Keratinocyte (primary cell): ENCODE measurements around the gene SGCE. TPM values are rescaled to one million over a fixed set of nuclear protein-coding genes. Genes with fewer than 3 reads are reported as not detected.

ENCODE experiments used
- DNase-seq: peaks from one replicate; pipeline ENCODE4 v3.0.0-alpha.2; 2011; ENCODE audit warnings: low read depth, missing footprints, low spot score
- FAIRE-seq: peaks from 2 replicates; lab custom pipeline; 2011; peaks lifted over from hg19 to GRCh38; lab: Jason Lieb, UNC
- H2AFZ ChIP-seq: 2 replicates; pipeline ENCODE4 v1.6.0; 2012; ENCODE audit warnings: low read length, control low read depth, inconsistent platforms; ENCODE audit not compliant: control insufficient read depth
- H3K27ac ChIP-seq: 2 replicates; pipeline ENCODE4 v1.5.1; 2011; ENCODE audit warnings: low read length; ENCODE audit not compliant: control insufficient read depth, insufficient read depth
- H3K27me3 ChIP-seq: 3 replicates; pipeline ENCODE4 v1.6.0; 2011; ENCODE audit warnings: low read length; ENCODE audit not compliant: control insufficient read depth, insufficient read depth; ENCODE audit errors: extremely low read depth
- H3K36me3 ChIP-seq, 2 experiments: 2 replicates in 1 of 2; 3 replicates in 1 of 2; pipeline ENCODE4 v1.5.1; 2011; ENCODE audit warnings: low read length in 2 of 2, mild to moderate bottlenecking in 1 of 2; ENCODE audit not compliant: control insufficient read depth in 2 of 2, insufficient read depth in 2 of 2; ENCODE audit errors: extremely low read depth in 1 of 2
- H3K4me1 ChIP-seq: 3 replicates; pipeline ENCODE4 v1.5.1; 2011; ENCODE audit warnings: low read length; ENCODE audit not compliant: control insufficient read depth, insufficient read depth; ENCODE audit errors: extremely low read depth
- H3K4me2 ChIP-seq: 3 replicates; pipeline ENCODE4 v1.6.0; 2011; ENCODE audit warnings: low read depth, low read length; ENCODE audit not compliant: control insufficient read depth, insufficient read depth; ENCODE audit errors: extremely low read depth
- H3K4me3 ChIP-seq, 3 experiments: fragments of 200-600 bp in 1 of 3; sonication (generic) in 1 of 3; 2 replicates in 2 of 3; 3 replicates in 1 of 3; pipeline ENCODE4 v1.5.1; 2011 to 2016; ENCODE audit warnings: low read length in 3 of 3, mild to moderate bottlenecking in 3 of 3, control low read depth in 2 of 3, inconsistent platforms in 1 of 3, low read depth in 1 of 3, mixed read lengths in 1 of 3, mixed run types in 1 of 3, moderate library complexity in 1 of 3; ENCODE audit not compliant: control insufficient read depth in 2 of 3, insufficient read depth in 2 of 3; ENCODE audit errors: extremely low read depth in 1 of 3
- H3K79me2 ChIP-seq: 2 replicates; pipeline ENCODE4 v1.6.0; 2012; ENCODE audit warnings: low read length; ENCODE audit not compliant: control insufficient read depth, insufficient read depth
- H3K9ac ChIP-seq: 3 replicates; pipeline ENCODE4 v1.6.0; 2011; ENCODE audit warnings: low read length; ENCODE audit not compliant: control insufficient read depth, insufficient read depth; ENCODE audit errors: extremely low read depth
- H3K9me1 ChIP-seq: 3 replicates; pipeline ENCODE4 v1.6.0; 2011; ENCODE audit warnings: low read length; ENCODE audit not compliant: control insufficient read depth, insufficient read depth; ENCODE audit errors: extremely low read depth
- H3K9me3 ChIP-seq: 2 replicates; pipeline ENCODE4 v1.5.1; 2012; ENCODE audit warnings: low read depth, low read length; ENCODE audit not compliant: control insufficient read depth
- H4K20me1 ChIP-seq: 3 replicates; pipeline ENCODE4 v1.6.0; 2011; ENCODE audit warnings: low read length; ENCODE audit not compliant: control insufficient read depth, insufficient read depth; ENCODE audit errors: extremely low read depth
- EZH2 ChIP-seq: IDR thresholded peaks from one replicate; pipeline ENCODE4 v1.6.1; 2012; ENCODE audit warnings: inconsistent platforms, mild to moderate bottlenecking, low read length, moderate library complexity
- dilution Hi-C: fragments of 300-500 bp; cut with MboI; formaldehyde crosslinking; loops from one replicate; pipeline ENCODE4 v1.7.0; 2020; ENCODE audit warnings: low sequenced_read_pairs; ENCODE audit not compliant: extremely low pct_ligation_motif_present
- polyA plus RNA-seq, 5 experiments: library from polyadenylated mRNA; depleted of rRNA in 3 of 5; stranded (reverse) in 3 of 5; stranded (forward) in 1 of 5; unstranded in 1 of 5; fragments of >200 nt; gene quantifications; 1 replicate in 1 of 5; 2 replicates in 3 of 5; 3 replicates in 1 of 5; pipeline versions ENCODE4 v1.2.1 to v1.2.3, GENCODE V29; 2011 to 2012; ENCODE audit warnings: missing spikeins in 2 of 5, low read depth in 1 of 5, low replicate concordance in 1 of 5
- TF ChIP-seq, protein P1 (sequence below), 3 experiments: IDR thresholded peaks in 1 of 3; conservative IDR thresholded peaks in 1 of 3; optimal IDR thresholded peaks in 1 of 3; 2 replicates in 2 of 3; 3 replicates in 1 of 3; pipeline versions ENCODE3 to v1.5.1; 2011; ENCODE audit warnings: low read length in 3 of 3, mild to moderate bottlenecking in 3 of 3, moderate library complexity in 2 of 3, control low read depth in 1 of 3, inconsistent platforms in 1 of 3; ENCODE audit not compliant: insufficient read depth in 2 of 3; ENCODE audit errors: extremely low read depth in 1 of 3

SGCE gene
- polyA plus RNA-seq, 1 donor (not counting 4 experiments of a cell fraction or from before 2014, with no cell fraction given): 7.9 TPM

DNA sequence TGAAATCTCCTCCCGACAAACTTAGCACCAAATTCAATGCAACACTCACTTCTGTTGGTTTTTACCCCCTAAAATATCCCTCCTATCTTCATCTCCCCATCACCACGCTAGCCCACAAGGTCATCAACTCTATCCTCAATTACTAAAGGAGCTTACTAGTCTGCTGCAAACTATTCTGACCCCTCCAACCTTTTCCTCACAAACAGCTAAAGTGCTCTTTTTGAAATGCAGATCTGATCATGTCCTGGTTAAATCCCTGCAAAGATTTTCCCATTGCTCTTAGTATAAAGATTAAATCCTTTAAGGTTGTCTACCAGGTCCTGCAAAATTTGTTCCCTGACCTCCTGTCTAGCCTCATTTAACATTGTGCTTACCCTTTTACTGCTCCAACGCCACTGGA, 8.6 kb downstream of the SGCE start:
- dilution Hi-C loops: no loop called here
- no peaks in the 10 kb centered on the region for H4K20me1 ChIP-seq
- H3K4me2 ChIP-seq: no peak overlapping the region
- DNase-seq: no peak
- no peaks in the 10 kb centered on the region for H3K79me2 ChIP-seq
- H3K4me1 ChIP-seq: peaks cover 37% of the 10 kb centered on the region
- no peaks in the 10 kb centered on the region for H3K36me3 ChIP-seq
- H3K4me3 ChIP-seq: no peak overlapping the region
- FAIRE-seq: no peak
- H3K9me1 ChIP-seq: no peaks in the 10 kb centered on the region
- H3K9me3 ChIP-seq: no peaks in the 10 kb centered on the region
- no peak overlapping the region for H3K9ac ChIP-seq
- TF ChIP-seq, protein P1, sequence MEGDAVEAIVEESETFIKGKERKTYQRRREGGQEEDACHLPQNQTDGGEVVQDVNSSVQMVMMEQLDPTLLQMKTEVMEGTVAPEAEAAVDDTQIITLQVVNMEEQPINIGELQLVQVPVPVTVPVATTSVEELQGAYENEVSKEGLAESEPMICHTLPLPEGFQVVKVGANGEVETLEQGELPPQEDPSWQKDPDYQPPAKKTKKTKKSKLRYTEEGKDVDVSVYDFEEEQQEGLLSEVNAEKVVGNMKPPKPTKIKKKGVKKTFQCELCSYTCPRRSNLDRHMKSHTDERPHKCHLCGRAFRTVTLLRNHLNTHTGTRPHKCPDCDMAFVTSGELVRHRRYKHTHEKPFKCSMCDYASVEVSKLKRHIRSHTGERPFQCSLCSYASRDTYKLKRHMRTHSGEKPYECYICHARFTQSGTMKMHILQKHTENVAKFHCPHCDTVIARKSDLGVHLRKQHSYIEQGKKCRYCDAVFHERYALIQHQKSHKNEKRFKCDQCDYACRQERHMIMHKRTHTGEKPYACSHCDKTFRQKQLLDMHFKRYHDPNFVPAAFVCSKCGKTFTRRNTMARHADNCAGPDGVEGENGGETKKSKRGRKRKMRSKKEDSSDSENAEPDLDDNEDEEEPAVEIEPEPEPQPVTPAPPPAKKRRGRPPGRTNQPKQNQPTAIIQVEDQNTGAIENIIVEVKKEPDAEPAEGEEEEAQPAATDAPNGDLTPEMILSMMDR (optimal IDR thresholded peaks at IDR 0.05 in 1 of 3, IDR thresholded peaks at IDR 0.05 in 1 of 3, conservative IDR thresholded peaks at IDR 0.05 in 1 of 3; ENCODE audit: extremely low read depth in 1 of 3, insufficient read depth in 2 of 3, low read length in 3 of 3): no peak
- no peak for TF ChIP-seq EZH2
- H2AFZ ChIP-seq: no peak overlapping the region
- H3K27ac ChIP-seq: no peak overlapping the region
- H3K27me3 ChIP-seq: peaks cover 9% of the 10 kb centered on the region

DNA sequence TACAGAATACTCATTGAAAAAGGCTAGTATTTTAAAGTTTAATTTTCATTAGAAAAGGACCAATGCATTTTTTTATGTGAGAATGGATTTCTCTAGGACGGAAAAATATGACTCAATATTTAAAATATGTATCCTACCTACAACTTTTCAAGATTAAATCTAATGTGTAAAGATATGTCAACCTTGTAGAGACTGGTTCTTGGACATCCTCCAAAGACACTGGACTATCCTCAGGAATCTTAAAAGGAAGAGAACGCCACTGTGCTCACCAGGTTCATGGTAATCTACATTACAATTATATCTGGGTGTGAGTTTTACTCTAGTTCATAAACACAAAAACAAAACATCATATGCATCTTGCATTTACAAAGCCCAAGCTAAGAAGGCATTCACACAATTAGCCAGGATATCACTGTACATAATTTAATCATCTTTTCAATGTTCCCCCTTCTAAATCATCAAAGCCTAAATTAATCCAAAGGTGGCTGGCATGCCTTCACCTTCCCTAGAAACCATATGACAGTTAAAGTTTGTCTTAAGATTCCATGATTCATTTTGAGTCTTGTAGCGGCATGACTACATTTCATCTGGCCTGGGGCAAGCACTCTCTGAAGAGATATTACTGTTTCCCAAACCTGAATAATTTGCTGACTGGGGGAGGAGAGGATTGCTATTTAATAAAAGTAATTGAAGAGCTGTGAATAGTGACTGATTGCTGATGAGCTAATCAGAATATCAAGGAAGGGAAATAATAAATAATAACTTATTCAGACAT, 12.0 kb downstream of the SGCE start:
- H3K4me3 ChIP-seq: no peak overlapping the region

More for the DNA sequence above, 12.0 kb downstream of the SGCE start:
- FAIRE-seq (peak; percentile 79), DNase-seq (peak; percentile 58)
- dilution Hi-C loops: no loop called here
- no peaks in the 10 kb centered on the region for H3K27me3 ChIP-seq
- H3K4me2 ChIP-seq: peak overlapping the region; percentile 56
- H3K36me3 ChIP-seq: no peaks in the 10 kb centered on the region
- H4K20me1 ChIP-seq: no peaks in the 10 kb centered on the region
- H3K9me1 ChIP-seq: no peaks in the 10 kb centered on the region
- peak overlapping the region; percentile 38 for H3K27ac ChIP-seq
- H3K9me3 ChIP-seq: no peaks in the 10 kb centered on the region
- no peaks in the 10 kb centered on the region for H3K79me2 ChIP-seq
- no peak overlapping the region for H3K9ac ChIP-seq
- peaks cover 38% of the 10 kb centered on the region for H3K4me1 ChIP-seq
- no peak overlapping the region for H2AFZ ChIP-seq
- TF ChIP-seq, protein P1 (optimal IDR thresholded peaks at IDR 0.05 in 1 of 3, IDR thresholded peaks at IDR 0.05 in 1 of 3, conservative IDR thresholded peaks at IDR 0.05 in 1 of 3; ENCODE audit: extremely low read depth in 1 of 3, insufficient read depth in 2 of 3, low read length in 3 of 3): no peak
- no peak for TF ChIP-seq EZH2
